Activated T-cell treated with anti-CD3 and anti-CD28 coated beads for 48 hours (primary cell): ENCODE measurements around the gene SCARB1.
A peak's percentile ranks its signal among the peaks of the same experiment; 100 is the strongest.

Experiments
- DNase-seq: peaks from one replicate; pipeline ENCODE4 v3.0.0-alpha.2; 2020; ENCODE audit warnings: low read depth

SCARB1 gene

DNA sequence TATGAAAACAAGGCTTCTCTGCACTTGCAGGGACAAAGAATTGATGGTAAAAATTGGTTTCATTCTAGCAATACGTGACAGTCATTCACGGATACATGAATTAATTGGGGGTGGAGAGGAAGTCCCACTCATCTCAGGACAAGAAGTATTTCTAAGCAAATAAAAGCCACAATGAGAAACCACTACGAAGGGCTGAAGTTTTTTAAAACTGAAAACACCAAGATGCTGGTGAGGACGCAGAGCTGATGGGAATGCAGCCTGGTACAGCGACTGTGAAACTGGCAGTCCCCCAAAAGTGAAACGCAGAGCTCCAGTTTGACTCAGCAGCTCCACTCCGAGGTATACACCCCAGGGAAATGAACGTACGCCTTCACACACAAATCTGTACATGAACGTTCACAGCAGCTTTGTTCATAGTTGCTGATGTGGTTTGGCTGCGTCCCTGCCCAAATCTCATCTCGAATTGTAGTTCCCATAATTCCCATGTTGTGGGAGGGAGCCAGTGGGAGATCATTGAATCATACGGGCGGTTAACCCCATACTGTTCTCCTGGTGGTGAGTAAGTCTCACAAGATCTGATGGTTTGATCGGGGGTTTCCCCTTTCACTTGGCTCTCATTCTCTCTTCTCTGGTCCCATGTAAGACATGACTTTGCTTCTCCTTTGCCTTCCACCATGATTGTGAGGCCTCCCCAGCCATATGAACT lies 89.0 kb downstream of the SCARB1 start:
- DNase-seq: peak; percentile 76

GRCh38 chr12:124774054-124774461 lies 89.6 kb downstream of the SCARB1 start:
- DNase-seq: no peak

GRCh38 chr12:124772289-124773170 lies 91.1 kb downstream of the SCARB1 start:
- DNase-seq: no peak

DNA sequence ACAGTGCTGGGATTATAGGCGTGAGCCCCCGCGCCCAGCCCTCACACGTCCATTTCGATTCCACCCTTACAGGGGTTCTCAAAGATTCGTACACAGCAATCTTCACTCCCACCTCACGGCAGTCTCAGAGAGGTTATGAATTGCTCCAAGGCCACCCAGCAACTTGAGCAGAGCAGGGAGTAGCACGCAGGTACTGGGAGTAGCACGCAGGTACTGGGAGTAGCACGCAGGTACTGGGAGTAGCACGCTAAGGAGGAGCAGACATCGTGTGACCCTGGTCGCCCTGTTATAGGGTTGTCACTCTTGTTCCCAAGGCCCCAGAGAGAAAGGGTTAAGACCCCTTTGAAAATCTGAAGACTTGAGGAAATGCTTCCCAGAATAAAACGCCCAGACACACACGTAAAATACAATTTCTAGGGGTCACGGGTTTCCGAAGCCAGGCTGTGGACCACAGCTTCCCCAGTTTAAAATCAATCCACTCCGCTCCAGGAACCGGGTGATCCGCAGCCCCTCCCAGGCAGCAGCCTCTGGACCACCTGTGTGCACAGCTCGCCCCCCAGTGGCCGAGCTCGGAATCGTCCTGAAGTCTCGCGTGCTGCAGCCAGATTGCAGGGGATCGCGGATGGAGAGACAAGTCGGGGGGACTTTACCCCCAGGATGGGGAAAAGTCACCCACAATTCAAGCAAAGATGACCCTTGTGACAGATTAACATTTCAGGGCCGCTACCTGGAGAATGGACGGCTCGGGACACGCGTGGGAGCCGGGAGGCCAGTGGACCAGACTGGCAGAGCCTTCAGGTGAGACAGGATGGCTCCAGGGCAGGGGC lies 92.0 kb downstream of the SCARB1 start:
- peak; percentile 82 for DNase-seq

DNA sequence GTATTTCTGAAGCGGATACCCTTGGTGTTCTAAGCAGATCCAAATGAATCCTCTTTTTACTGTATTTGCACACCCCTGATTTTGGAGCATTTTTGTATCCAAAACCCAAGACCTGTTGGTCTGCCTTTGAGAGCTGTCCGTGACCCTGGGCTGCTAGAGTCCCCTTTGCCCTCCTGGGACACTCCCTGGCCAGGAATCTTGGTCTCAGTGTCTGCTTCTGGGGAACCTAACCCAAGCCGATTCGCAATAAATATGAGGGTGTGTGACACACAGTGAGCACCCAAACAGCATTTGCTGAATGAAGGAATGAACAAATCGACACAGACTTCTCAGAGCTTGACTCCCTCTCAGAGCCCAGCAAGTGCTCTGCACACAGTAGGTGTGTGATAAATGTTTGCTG lies 92.9 kb downstream of the SCARB1 start:
- DNase-seq: no peak

DNA sequence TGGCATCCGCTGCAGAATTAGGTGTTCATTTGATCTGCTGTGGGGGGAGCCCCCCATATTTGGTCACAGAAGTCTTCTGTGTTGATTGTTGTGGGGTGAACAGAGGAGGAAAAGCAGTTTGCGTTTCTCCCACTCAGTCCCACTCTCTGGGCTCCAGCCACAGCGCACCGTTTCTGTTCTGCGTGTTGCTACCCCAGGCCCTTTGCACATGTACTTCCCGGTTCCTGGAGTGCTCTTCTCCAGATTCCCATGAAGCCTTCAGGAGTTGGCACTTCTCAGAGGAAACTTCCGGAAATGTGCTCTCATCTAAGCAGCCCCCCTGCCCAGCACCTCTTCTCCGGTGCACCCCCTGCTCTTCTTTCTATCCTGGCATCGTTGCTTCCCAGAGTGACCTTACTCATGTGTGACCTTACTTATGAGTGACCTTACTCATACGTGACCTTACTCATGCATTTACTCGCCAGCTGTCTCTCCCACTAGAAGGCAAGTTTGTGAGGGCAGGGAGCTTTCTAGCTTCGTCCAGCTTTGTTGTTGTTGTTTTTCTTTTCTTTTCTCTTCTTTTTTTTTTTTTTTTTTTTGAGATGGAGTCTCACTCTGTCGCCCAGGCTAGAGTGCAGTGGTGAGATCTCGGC lies 93.7 kb downstream of the SCARB1 start:
- DNase-seq: no peak

- no peak for DNase-seq
These were observed 94.5 kb downstream of the SCARB1 start for GRCh38 chr12:124769163-124769530.

DNA sequence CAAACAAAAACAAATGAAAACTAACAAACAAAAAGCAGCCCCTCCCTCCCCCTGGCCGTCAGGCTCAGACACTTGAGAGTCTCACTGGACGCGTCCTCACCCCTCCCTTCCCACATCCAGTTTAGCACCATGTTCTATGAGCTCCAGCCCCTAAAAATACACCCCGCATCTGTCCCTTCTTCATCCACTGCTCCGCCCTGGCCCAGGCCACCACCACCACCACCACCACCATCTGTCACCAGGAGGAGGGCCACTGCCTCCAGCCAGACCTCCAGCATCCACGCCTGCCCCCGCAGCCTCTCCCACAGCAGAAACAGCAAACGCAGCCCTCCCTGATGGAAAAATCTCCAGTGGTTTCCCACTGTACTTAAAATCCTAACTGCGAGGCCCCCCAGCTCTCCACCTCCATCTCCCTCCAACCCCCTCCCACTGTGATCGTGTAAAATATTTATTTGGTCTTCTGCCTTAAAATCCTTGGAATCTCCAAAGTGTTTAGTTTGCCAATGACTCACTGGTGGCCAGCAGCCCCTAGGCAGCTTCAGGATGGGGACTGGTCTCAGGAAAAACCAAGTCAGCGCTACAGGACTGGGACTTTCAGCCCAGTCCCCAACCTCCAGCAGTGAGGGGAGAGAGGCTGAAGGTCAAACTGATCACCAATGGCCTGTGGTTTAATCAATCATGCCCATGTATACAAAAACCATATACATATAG lies 95.1 kb downstream of the SCARB1 start:
- no peak for DNase-seq

GRCh38 chr12:124767066-124767821 lies 96.4 kb downstream of the SCARB1 start:
- peak; percentile 80 for DNase-seq

GRCh38 chr12:124766727-124767065 lies 97.0 kb downstream of the SCARB1 start:
- DNase-seq: no peak

DNA sequence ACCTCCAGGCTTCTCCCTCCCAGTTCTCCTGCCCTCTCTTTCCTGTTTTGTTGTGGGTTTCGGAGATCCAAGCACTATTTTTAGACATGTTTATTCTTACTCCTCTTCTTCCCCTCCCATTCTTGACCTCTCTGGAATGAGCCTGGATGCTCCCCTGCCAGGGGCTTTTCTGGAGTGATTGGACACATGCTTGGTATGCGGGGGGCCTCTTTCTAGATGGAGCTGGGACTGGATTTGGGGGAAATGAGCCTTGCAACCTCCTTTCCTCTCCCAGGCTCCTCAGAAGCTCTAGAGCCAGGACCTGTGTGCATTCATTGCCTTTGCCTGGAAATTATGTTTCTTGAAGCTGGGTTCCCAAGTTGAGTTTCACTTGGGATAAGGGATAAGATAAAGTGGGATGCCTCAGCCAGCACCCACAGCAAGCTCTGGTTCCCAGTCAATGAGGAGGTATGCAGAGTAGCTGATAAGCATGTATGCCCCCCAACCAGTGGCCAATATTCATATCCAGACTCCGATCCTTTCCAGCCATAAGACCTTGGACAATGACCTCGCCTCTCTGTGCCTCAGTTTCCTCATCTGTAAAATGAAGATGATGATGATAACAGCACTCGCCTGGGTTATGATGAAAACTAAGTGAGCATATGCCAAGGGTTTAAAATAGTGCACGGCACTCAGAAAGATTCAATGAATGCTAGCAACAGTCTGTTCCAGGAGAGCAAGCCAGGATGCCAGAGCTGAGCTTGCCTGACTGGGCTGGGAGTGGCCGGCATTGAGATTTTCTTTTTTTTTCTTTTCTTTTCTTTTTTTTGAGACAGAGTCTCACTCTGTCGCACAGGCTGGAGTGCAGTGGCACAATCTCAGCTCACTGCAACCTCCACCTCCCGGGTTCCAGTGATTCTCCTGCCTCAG lies 97.8 kb downstream of the SCARB1 start:
- no peak for DNase-seq

DNA sequence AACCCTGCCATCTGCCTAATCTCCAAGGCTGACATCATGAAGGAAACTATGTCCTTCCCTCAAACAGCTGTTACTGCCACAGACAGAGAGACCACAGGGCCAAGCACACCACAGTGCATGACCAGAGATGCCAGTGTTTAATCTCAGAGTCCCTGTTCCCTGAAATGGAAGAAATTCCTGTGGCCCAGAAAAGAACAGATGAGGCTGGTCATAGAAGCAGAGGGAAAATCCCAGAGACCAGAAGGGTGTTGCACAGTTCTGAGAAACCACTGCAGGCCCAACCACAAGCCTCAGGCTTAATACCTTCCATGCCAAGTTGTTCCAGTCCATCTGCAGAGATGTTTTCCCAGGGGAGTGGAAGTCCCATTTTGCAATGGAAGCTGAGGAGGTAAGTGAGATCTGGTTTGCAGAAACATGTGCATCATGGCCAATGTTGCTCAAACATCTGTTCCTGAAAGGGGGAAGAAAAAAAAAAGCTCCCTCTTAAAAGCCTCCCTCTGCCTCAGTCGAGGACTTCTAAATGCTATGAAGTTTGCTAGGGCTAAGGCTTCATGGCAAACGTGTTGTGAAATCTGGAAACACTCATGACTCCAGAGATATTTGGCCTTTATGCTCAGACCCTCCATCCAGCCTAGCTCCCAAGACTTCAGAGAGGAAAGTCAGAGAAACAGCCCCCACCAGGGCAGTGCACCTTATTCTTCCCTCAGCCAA lies 98.6 kb downstream of the SCARB1 start:
- DNase-seq: no peak

DNA sequence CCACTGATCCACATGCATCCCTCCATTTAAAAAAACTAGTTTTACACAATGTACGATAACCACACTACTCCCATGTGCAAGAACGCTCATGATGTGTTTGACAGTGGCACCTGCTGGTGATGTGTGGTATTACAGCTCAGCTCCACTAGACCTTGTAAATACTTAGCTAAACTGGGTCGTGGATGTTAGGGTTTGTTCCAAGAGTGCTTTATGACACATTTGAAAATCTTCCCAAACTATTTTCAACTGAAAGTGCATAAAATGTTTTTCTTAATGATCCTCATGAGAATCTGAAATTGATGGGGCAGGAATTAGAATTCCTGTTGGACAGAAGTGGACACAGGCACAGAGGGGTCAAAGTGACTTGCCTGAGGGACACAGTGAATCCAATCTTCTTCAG lies 99.2 kb downstream of the SCARB1 start:
- no peak for DNase-seq

- no peak for DNase-seq
These were observed 100.1 kb downstream of the SCARB1 start for GRCh38 chr12:124763594-124763979.

DNA sequence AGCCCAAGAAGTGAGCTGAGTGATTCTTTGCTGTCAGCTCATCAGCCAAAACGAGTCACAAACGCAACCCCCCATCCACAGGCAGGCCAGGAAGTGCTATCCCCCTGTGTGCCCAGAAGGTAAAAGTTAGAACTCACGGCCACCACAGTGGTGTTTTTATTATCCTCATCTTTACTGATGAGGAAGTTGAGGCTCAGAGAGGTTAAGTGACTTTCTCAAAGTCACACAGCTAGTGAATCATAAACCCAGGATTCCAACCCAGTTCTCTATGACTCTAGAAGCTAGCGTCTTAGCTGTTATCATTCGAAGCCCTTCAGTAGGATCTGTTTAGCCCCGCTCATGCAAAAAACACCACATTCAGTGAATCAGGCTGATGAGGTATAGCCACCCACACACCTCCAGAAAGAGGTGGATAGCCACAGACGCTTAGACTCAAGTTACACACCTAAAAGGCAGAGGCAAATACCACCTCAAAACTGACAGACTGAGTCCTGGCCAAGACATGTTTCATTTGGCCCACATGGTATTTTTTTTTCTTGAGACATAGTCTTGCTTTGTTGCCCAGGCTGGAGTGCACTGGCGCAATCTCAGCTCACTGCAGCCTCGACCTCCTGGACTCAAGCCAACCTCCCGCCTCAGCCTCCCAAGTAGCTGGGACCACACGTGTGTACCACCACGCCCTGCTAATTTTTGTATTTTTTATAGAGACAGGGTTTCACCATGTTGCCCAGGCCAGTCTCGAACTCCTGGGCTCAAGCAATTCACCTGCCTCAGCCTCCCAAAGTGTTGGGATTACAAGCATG lies 100.7 kb downstream of the SCARB1 start:
- no peak for DNase-seq

GRCh38 chr12:124762384-124762783 lies 101.3 kb downstream of the SCARB1 start:
- no peak for DNase-seq

DNA sequence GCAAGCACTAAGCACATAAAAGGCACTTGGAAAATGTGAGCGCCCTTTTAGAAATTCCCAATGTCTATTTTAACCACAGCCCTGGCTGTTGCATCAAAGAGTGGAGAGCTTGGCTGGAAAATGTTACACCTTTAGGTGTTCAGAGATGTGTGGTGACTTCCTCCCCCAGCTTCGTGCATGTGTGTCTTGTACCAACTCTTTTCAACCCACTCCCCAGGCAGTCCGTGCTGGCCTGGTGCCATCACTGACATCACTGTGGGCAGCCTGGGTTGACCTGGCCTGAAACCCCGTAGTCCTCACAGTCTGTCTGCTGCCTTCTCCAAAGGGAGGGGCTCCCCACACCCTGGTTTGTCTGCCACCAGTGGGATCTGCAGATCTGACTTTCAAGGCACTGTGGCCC lies 101.8 kb downstream of the SCARB1 start:
- DNase-seq: peak; percentile 41

DNA sequence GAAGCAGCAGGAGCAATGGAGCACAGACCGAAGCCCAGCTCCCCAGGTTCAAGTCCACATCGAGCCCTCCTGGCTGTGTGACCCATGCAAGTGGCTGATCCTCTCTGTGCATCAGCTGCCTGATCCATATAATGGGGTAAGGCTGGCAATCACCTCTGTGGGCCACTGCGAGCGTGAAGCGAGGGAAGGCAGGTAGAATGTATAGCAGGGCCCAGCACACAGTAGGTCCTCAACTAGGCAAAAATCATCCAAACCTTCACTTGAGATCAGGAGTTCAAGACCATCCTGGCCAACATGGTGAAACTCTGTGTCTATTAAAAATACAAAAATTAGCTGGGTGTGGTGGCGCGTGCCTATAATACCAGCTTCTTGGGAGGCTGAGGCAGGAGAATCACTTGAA lies 102.6 kb downstream of the SCARB1 start:
- no peak for DNase-seq
